Measurements from ENCODE around the gene COMP.
"Not testable (repeated sequence)": the region's sequence is repeated elsewhere in the genome, so short reads cannot be mapped to it uniquely, and the experiment has no call there.

COMP gene

GRCh38 chr19:18745931-18746330 lies 45.2 kb downstream of the COMP start:
- no peak for DNase-seq (ENCODE audit: low spot score)

GRCh38 chr19:18745012-18745735 lies 45.9 kb downstream of the COMP start:
- DNase-seq (ENCODE audit: low spot score): no peak

- DNase-seq (ENCODE audit: low spot score): no peak
Observed at GRCh38 chr19:18743784-18744418, 47.2 kb downstream of the COMP start.

GRCh38 chr19:18742838-18743783 lies 48.0 kb downstream of the COMP start:
- no peak for DNase-seq (ENCODE audit: low spot score)

- no peak for DNase-seq (ENCODE audit: low spot score)
Observed at GRCh38 chr19:18742324-18742723, 48.8 kb downstream of the COMP start.

- DNase-seq (ENCODE audit: low spot score): no peak
Observed at GRCh38 chr19:18741124-18742121, 49.7 kb downstream of the COMP start.

GRCh38 chr19:18738961-18739690 lies 52.0 kb downstream of the COMP start:
- no peak for DNase-seq (ENCODE audit: low spot score)

- DNase-seq (ENCODE audit: low spot score): no peak
Observed at GRCh38 chr19:18737954-18738351, 53.2 kb downstream of the COMP start.

GRCh38 chr19:18737337-18737953 lies 53.7 kb downstream of the COMP start:
- DNase-seq (ENCODE audit: low spot score): no peak

- no peak for DNase-seq (ENCODE audit: low spot score)
Observed at GRCh38 chr19:18736415-18737336, 54.4 kb downstream of the COMP start.

- DNase-seq (ENCODE audit: low spot score): no peak
Observed at GRCh38 chr19:18735752-18736151, 55.4 kb downstream of the COMP start.

GRCh38 chr19:18735324-18735723 lies 55.8 kb downstream of the COMP start:
- no peak for DNase-seq (ENCODE audit: low spot score)

- DNase-seq (ENCODE audit: low spot score): not testable (repeated sequence)
Observed at GRCh38 chr19:18733762-18734332, 57.3 kb downstream of the COMP start.

- DNase-seq (ENCODE audit: low spot score): no peak
Observed at GRCh38 chr19:18733196-18733647, 57.9 kb downstream of the COMP start.

All from GM03348 (cell line).